GM23338 (cell line): ENCODE results near the gene TMEM14B. TPM values are rescaled to one million over a fixed set of nuclear protein-coding genes. Genes with fewer than 3 reads are reported as not detected.
"Not testable (repeated sequence)": the region's sequence is repeated elsewhere in the genome, so short reads cannot be mapped to it uniquely, and the experiment has no call there.

Source experiments
- ATAC-seq: fragments of 200-7000 bp; cut with Tn5 transposase; 3 replicates; pipeline ENCODE4 v1.9.1; 2020
- DNase-seq: peaks from one replicate; pipeline ENCODE4 v3.0.0-alpha.2; 2015; ENCODE audit warnings: low spot score
- H2AFZ ChIP-seq: fragments of 200-600 bp; sonication (generic); 2 replicates; pipeline ENCODE4 v1.8.0; 2016; ENCODE audit warnings: antibody characterized with exemption, mild to moderate bottlenecking, moderate library complexity
- H3F3A ChIP-seq: fragments of 200-600 bp; sonication (generic); replicated peaks from 2 replicates; pipeline ENCODE4 v1.8.0; 2017; ENCODE audit warnings: antibody characterized with exemption, mixed run types, low read depth
- H3K27ac ChIP-seq: fragments of 200-600 bp; sonication (generic); 2 replicates; pipeline ENCODE4 v1.6.1; 2016; ENCODE audit warnings: low read depth
- H3K27me3 ChIP-seq: fragments of 200-600 bp; sonication (generic); 2 replicates; pipeline ENCODE4 v1.8.0; 2016; ENCODE audit warnings: mild to moderate bottlenecking, mixed run types, moderate library complexity; ENCODE audit not compliant: insufficient read depth
- H3K36me3 ChIP-seq: fragments of 200-600 bp; sonication (generic); 2 replicates; pipeline ENCODE4 v1.8.0; 2016; ENCODE audit warnings: mild to moderate bottlenecking; ENCODE audit not compliant: insufficient read depth
- H3K4me1 ChIP-seq: fragments of 200-600 bp; sonication (generic); 2 replicates; pipeline ENCODE4 v1.8.0; 2016; ENCODE audit warnings: mild to moderate bottlenecking, moderate library complexity; ENCODE audit not compliant: insufficient read depth
- H3K4me2 ChIP-seq: fragments of 200-600 bp; sonication (generic); 2 replicates; pipeline ENCODE4 v1.7.1; 2017; ENCODE audit warnings: mixed run types
- H3K4me3 ChIP-seq: fragments of 200-600 bp; sonication (generic); 2 replicates; pipeline ENCODE4 v1.6.1; 2016; ENCODE audit warnings: mixed run types
- H3K79me2 ChIP-seq: fragments of 200-600 bp; sonication (generic); replicated peaks from 2 replicates; pipeline ENCODE4 v1.8.0; 2017; ENCODE audit warnings: mild to moderate bottlenecking; ENCODE audit not compliant: insufficient read depth
- H3K9me2 ChIP-seq: fragments of 200-600 bp; sonication (generic); 2 replicates; pipeline ENCODE4 v1.8.0; 2017; ENCODE audit not compliant: insufficient read depth
- H4K20me1 ChIP-seq: fragments of 200-600 bp; sonication (generic); replicated peaks from 2 replicates; pipeline ENCODE4 v1.8.0; 2017; ENCODE audit warnings: mild to moderate bottlenecking; ENCODE audit not compliant: insufficient read depth
- H3K27ac Mint-ChIP-seq: 2 replicates; pipeline ENCODE4 v1.8.0; 2020; ENCODE audit warnings: inconsistent platforms, mild to moderate bottlenecking, moderate library complexity, mixed read lengths
- H3K27me3 Mint-ChIP-seq: 3 replicates; pipeline ENCODE4 v1.8.0; 2022; ENCODE audit warnings: low read depth, mild to moderate bottlenecking, moderate library complexity, mixed read lengths, inconsistent platforms; ENCODE audit not compliant: insufficient read depth, poor library complexity
- H3K36me3 Mint-ChIP-seq: 3 replicates; pipeline ENCODE4 v1.8.0; 2021; ENCODE audit warnings: low read depth, mild to moderate bottlenecking, inconsistent platforms, moderate library complexity, mixed read lengths
- H3K4me1 Mint-ChIP-seq: 3 replicates; pipeline ENCODE4 v1.8.0; 2020; ENCODE audit warnings: mild to moderate bottlenecking, inconsistent platforms, mixed read lengths
- H3K4me3 Mint-ChIP-seq: 3 replicates; pipeline ENCODE4 v1.8.0; 2021; ENCODE audit warnings: moderate library complexity, mild to moderate bottlenecking, inconsistent platforms, mixed read lengths
- H3K9me3 Mint-ChIP-seq: 3 replicates; pipeline ENCODE4 v1.8.0; 2020; ENCODE audit warnings: moderate library complexity, mild to moderate bottlenecking, inconsistent platforms, mixed read lengths
- CTCF ChIP-seq, 2 experiments: fragments of 200-600 bp in 1 of 2; sonication (generic) in 1 of 2; conservative IDR thresholded peaks; 2 replicates each; pipeline versions ENCODE4 v1.5.1 to v1.6.1; 2016 to 2017; ENCODE audit warnings: antibody characterized with exemption in 2 of 2, low read depth in 2 of 2, mild to moderate bottlenecking in 2 of 2, moderate library complexity in 1 of 2
- EZH2 ChIP-seq: fragments of 200-600 bp; sonication (generic); IDR thresholded peaks from one replicate; pipeline ENCODE4 v1.8.0; 2017; ENCODE audit warnings: antibody characterized with exemption, mild to moderate bottlenecking, low read depth; ENCODE audit not compliant: unreplicated experiment
- JUNB ChIP-seq: IDR thresholded peaks from one replicate; pipeline ENCODE4 v1.6.1; 2016; ENCODE audit warnings: antibody characterized with exemption; ENCODE audit not compliant: unreplicated experiment
- NANOG ChIP-seq: IDR thresholded peaks from 2 replicates; pipeline ENCODE4 v1.6.1; 2016; ENCODE audit warnings: antibody characterized with exemption, borderline replicate concordance
- ZNF462 ChIP-seq: fragments of 250-450 bp; sonication (Bioruptor Pico); IDR thresholded peaks from 2 replicates; pipeline ENCODE4 v1.5.0; 2020; ENCODE audit warnings: mild to moderate bottlenecking, moderate library complexity
- polyA plus RNA-seq: library from polyadenylated mRNA; unstranded; fragments of >200 nt; fragmentation: Nextera tagmentation; extraction: Ambion mirVana; gene quantifications from 2 replicates; pipeline ENCODE4 v1.2.1, GENCODE V29; 2016
- total RNA-seq: library from RNA; depleted of rRNA; stranded (reverse); fragments of >200 nt; shearing (Covaris generic); gene quantifications from 2 replicates; pipeline ENCODE4 v1.2.3, GENCODE V29; 2014

The TMEM14B gene
- total and polyA plus RNA-seq, 2 experiments from 2014 or later: 104 to 210 TPM

DNA sequence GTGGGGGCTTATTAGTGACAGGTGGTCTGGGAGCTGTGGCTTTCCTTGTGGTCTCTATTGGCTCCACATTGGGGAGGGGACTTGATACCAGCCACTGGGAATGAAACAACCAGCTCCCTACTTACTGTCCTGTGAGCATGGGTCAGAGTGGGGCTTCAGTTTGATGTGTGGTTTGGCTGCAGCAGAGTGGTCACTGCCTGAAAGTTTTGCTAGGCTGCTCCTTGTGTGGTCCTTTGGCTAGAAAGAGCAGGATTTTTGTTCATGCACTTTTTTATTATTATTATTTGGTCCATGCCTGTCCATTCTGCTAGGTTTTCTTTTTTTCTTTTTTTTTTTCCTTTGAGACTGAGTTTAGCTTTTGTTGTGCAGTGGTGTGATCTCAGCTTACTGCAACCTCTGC, 7.5 kb upstream of the TMEM14B start (continued):
- no peak for TF ChIP-seq CTCF (conservative IDR thresholded peaks at IDR 0.05; ENCODE audit: low read depth in 2 of 2)
- TF ChIP-seq ZNF462 (CRISPR knock-in tag): no peak
- TF ChIP-seq EZH2: no peak
- no peak for TF ChIP-seq NANOG
- no peak for TF ChIP-seq JUNB

DNA sequence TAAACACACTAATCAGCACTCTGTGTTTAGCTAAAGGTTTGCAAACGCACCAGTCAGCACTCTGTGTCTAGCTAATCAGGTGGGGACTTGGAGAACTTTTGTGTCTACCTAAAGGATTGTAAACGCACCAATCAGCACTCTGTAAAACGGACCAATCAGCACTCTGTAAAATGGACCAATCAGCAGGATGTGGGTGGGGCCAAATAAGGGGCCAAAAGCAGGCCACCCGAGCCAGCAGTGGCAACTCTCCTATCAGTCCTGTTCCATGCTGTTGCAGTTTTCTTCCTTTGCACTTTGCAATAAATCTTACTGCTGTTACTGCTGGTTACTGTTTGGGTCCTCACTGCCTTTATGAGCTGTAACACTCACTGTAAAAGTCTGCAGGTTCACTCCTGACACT, 6.0 kb upstream of the TMEM14B start:
- H3K9me2 ChIP-seq, H3K79me2 ChIP-seq, H3K27ac ChIP-seq, H3K4me3 Mint-ChIP-seq, H4K20me1 ChIP-seq, H3F3A ChIP-seq, H3K27ac Mint-ChIP-seq, H2AFZ ChIP-seq, H3K27me3 ChIP-seq, ATAC-seq, H3K4me2 ChIP-seq, DNase-seq, H3K36me3 ChIP-seq, H3K4me3 ChIP-seq, H3K9me3 Mint-ChIP-seq, H3K27me3 Mint-ChIP-seq: not testable (repeated sequence)
- Mint-ChIP-seq H3K4me1 (peaks cover 14% of the 10 kb centered on the region), H3K36me3 (peaks cover 17% of the 10 kb centered on the region)
- H3K4me1 ChIP-seq: peaks cover 22% of the 10 kb centered on the region; the same call in 1 of the 2 replicates
